Hepatocyte (in vitro differentiated cells): ENCODE results near the gene NUB1.

ENCODE experiments used
- EZH2 ChIP-seq: fragments of 200-600 bp; sonication (generic); IDR thresholded peaks from 2 replicates; pipeline ENCODE4 v1.6.1; 2016; ENCODE audit warnings: antibody characterized with exemption, mild to moderate bottlenecking, borderline replicate concordance
- EZH2phosphoT487 ChIP-seq: fragments of 200-600 bp; sonication (generic); IDR thresholded peaks from one replicate; pipeline ENCODE4 v1.6.1; 2018; ENCODE audit warnings: antibody characterized with exemption, mild to moderate bottlenecking, low read depth, moderate library complexity; ENCODE audit not compliant: unreplicated experiment, severe bottlenecking
- TF ChIP-seq, protein P1 (sequence below): fragments of 200-600 bp; sonication (generic); IDR thresholded peaks from 2 replicates; pipeline ENCODE4 v1.5.1; 2016; ENCODE audit warnings: antibody characterized with exemption, mild to moderate bottlenecking; ENCODE audit not compliant: poor library complexity

DNA sequence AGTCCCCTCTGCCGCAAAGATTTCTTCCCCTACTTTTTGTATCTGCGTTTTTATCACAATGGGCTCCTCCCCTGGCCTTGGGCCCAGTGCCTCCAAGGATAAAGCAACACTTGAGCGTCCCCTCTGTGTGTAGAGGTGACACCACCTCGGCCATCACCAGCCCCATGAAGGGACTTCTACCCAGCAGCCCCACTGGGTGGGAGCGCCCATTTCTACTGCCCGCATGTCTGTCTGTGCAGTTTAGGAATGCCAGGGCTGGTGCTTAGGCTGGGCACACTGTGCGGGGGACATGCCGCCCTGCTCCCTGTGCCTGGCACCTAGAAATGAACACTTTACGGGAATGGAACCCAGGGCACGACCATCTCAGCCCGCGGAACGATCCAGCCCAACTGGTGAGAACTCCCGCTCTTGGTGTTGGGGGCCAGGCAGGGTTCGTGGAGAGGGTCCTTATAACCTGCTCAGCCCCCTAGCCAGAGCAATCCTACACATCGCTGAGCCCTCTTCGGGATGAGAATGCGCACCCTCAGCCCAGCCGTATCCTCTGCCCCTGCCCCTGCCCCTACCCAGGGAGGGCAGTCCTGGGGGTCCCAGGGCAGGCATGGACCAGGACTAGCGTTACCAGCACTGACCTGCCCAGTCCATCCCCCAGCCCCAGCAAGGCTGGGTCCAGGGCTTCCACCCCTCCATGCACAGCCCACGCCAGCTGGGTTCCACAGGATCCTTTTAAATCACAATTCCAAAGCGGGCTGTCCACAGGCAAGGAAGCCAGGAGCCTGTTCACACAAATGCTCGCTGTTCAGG lies 85.5 kb downstream of the NUB1 start:
- TF ChIP-seq, protein P1, sequence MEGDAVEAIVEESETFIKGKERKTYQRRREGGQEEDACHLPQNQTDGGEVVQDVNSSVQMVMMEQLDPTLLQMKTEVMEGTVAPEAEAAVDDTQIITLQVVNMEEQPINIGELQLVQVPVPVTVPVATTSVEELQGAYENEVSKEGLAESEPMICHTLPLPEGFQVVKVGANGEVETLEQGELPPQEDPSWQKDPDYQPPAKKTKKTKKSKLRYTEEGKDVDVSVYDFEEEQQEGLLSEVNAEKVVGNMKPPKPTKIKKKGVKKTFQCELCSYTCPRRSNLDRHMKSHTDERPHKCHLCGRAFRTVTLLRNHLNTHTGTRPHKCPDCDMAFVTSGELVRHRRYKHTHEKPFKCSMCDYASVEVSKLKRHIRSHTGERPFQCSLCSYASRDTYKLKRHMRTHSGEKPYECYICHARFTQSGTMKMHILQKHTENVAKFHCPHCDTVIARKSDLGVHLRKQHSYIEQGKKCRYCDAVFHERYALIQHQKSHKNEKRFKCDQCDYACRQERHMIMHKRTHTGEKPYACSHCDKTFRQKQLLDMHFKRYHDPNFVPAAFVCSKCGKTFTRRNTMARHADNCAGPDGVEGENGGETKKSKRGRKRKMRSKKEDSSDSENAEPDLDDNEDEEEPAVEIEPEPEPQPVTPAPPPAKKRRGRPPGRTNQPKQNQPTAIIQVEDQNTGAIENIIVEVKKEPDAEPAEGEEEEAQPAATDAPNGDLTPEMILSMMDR: no peak
- no peak for TF ChIP-seq EZH2
- no peak for TF ChIP-seq EZH2phosphoT487
